Measurements from ENCODE around the gene PLAAT2.

GRCh38 chr11:63517156-63517555 is 46.0 kb downstream of the PLAAT2 start:
- TF ChIP-seq POLR2A (IDR thresholded peaks at IDR 0.05), result no peak
- no peak for TF ChIP-seq CTCF (IDR thresholded peaks at IDR 0.05)
- no peak for TF ChIP-seq POLR2AphosphoS5 (IDR thresholded peaks at IDR 0.05)

All from prostate gland (tissue), 2 donors.